HG03139 (cell line): ENCODE measurements around the gene CASD1.

Source experiments
- ATAC-seq: cut with Tn5 transposase; IDR thresholded peaks from one replicate; pipeline ENCODE4 v1.9.1; 2021; ENCODE audit not compliant: unreplicated experiment

The CASD1 gene

DNA sequence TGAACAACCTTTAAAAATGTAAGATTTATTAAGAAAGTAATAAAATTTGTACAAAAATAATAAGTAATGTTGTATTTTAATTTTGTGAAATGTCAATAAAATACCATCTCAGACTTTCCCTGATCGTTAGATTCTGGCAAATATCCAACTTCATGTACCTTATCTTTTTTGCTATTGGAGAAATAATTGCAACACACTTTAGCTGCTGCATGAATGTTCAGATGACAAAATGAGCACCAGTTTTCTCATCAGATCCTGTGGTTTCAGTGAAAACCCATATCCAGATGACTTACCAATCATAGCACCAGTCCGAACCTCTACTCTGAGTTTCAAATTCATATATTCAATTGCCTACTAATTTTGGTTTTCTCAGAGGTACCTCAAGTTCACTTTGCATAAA is 69.9 kb downstream of the CASD1 start:
- ATAC-seq, result no peak

DNA sequence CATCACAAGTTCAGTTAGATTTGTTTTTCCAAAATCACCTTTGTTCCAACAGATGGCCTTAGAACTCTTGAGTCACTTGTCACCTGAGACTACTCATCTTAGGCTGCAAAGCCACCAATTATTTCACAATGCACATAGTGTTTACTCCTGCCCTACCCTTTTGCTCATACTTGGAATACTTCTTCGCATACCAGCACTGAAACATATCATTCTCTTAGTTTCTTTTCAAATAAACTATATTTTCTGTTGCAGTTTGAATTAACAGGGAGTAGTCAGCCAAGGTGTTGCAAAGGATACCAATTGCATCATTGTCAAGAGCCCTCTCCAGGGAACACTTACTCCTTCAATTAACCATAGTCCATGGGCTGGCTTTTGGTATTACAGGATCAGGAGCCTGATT is 71.0 kb downstream of the CASD1 start:
- no peak for ATAC-seq

DNA sequence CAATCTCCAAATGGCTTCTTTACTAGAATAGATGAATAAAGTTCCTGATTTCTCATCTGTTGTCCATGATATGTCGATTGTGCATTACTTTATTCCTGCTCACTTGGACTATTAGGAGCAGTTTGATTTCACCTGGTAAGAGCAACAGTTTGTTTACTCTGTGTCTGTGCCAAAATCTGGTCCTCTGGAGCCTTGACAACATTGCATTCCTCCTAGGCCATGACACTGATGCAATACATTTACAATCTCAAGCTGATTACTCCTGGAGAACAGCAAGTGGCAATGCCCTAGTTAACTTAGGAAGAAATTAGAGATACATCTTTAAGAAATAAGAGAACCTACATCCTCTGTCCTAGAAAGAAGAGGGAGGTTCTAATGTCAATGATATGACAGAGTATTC is 74.5 kb downstream of the CASD1 start:
- ATAC-seq, result no peak

DNA sequence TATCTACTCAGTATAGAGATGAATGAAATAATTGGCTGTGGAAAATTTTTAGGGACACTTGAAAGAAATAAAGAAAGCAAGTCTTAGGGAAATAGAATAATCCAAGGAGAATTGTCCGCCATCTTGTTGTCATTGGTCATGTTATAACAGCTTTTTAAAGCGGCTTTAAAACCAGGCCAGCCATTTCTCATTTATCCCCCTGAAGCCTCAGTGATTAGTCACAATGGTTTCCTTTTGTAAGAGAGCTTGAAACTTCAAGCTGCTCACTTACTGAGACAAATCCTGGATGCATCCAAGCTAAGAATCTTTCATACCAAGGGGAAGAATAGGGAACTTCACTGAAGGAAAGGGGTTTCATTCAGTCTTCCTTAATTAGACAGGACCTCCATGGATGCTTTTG is 78.5 kb downstream of the CASD1 start:
- no peak for ATAC-seq

DNA sequence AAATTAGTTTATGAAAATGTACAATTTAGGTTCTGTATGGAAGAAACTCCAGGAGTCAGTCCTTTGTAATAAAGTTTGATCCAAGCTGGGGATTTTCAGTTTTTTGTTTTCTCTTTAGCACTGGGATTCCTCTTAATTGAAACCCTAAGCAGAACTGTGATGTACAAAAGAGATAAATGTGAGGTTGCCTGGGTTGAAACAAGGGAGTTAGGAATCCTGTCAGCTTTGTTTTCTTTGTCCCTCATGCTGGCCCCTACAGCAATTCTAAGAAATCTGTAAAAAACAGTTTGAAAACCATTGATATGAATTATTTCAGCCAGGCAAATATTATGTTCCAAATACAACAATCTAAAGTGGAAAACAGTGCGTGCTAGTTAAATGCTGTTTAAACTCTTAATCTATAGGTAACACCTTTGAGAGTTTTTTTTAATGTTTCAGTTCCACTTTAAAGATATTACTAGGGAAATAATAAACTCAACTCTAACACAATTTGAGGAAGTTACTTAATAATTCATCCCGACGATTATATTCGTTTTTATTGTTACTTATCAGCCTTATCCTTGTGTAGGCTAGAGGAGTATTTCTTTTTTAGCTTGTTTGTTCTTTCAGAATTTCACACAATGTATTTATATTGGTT is 81.0 kb downstream of the CASD1 start:
- ATAC-seq, result no peak

DNA sequence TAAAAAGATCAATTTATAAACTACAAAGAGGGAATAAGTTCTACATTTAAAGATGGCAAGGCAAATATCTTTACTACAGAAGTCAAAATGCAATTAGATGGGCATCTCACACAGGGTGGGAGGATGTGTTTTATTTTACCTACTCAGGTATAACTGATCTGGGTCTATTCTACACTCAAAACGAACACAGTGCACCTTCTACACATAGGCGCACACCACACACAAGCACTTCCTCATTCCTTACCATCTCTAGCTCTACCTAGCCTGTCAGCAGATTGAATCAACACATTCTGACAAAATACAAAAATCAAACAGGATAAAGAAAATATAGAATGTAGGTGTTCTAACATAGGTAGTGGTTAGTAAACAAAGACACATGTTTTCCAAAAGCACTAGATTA is 81.6 kb downstream of the CASD1 start:
- no peak for ATAC-seq

DNA sequence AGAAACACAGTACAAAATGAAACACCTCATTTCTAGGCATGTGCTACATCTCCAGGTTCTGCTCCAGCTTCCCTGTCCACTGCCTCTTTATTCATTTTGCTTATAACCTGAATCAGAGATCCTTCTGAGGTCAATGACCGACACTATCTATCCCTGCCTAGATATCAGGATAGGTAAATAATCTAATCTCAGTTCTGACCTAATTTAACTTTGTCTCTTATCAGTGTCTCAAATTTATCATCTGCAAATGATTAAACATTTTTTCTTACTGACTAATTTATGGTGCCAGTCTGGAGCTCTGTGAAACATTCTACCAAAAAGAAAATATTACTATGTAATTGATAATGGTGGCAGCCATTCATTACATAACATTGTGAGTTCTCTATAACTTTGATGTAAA is 85.3 kb downstream of the CASD1 start:
- no peak for ATAC-seq

DNA sequence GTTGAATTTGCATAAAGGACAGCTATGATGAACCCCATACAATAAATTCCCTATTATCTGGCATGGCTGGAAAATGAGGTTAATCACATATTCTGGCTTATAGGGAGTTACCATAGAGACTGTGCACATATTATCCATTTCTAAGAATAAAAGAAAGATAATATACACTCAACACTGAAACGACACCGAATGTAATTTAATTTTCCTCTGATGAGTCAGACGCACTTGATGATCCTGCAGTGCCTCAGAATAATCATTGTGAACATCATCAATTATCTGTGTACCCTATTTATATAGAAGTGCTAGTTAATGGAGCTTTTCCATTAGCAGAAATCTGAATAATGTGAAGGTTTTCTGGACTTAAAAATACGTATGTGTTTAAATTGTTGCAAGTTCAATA is 86.1 kb downstream of the CASD1 start:
- ATAC-seq, result no peak

DNA sequence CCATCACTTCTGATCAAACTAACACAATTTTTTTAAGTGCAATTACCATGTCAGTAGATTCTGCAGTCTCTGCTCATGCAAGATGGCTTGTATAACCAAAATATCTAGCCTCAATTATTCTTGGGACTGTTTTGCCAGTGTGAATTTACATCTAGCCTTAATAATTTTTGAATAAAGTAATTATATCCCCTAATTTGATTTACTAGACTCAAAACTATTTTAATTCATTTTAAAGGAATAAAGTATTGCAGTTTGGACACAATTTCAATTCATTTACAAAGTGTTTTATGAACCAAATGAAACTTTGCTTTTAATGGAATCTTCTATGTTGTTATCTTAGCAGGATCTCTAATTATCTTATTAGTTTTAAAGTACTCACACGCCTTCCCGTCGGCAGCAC is 90.7 kb downstream of the CASD1 start:
- ATAC-seq, result no peak

DNA sequence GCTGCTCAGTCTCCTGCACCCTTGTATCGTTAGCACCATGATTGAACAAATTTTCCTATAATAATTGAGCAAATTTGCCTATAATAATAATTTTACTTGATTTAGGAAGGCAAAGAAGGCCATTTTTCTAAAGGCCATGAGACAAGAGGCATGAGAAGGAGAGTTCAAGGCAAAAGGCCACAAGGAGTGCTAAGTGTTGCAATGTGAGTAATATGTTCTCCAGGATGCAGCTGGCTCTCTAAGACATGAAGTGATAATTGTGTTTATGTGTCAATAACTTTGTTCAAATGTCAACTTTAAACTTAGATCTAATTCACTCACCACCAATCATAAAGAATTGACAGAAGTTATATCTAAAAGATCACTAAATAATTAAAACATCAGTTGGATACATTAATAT is 92.6 kb downstream of the CASD1 start:
- ATAC-seq, result no peak

DNA sequence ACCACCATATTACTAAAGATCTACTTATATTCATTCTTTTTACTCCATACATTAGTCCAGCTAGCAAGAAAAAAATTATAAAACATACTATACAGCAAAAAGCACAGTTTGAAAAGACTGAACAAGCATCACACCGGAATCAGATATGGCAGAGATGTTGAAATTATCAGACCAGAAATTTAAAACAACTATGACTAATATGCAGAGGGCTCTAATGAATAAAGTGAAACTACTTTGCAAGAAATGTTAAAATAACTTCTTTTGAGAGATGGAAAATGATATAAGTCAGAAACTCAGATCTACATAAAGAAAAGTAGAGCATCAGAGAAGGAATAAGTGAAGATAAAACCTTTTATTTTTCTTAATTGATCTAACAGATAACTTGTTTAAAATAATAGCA is 95.4 kb downstream of the CASD1 start:
- no peak for ATAC-seq
